ENCODE data around the gene PDZD11.

GRCh38 chrX:70293621-70294020 lies 3.9 kb upstream of the PDZD11 start:
- TF ChIP-seq CTCF (IDR thresholded peaks at IDR 0.05) (no peak), POLR2AphosphoS5 (IDR thresholded peaks at IDR 0.05; ENCODE audit: low read depth, low read length) (no peak)

Data from Panc1 (cell line).